Loucy (cell line): ENCODE measurements around the gene ST13.

ENCODE experiments used
- EZH2phosphoT487 ChIP-seq: fragments of 200-600 bp; IDR thresholded peaks from 2 replicates; pipeline ENCODE4 v1.6.1; 2018; ENCODE audit warnings: antibody characterized with exemption, mild to moderate bottlenecking, moderate library complexity, borderline replicate concordance
- TF ChIP-seq, protein P1 (sequence below): fragments of 200-600 bp; sonication (generic); conservative IDR thresholded peaks from 2 replicates; pipeline ENCODE4 v1.5.1; 2014; ENCODE audit warnings: mild to moderate bottlenecking, antibody characterized with exemption, low read length

GRCh38 chr22:40904101-40904500 lies 47.7 kb upstream of the ST13 start:
- TF ChIP-seq, protein P1, sequence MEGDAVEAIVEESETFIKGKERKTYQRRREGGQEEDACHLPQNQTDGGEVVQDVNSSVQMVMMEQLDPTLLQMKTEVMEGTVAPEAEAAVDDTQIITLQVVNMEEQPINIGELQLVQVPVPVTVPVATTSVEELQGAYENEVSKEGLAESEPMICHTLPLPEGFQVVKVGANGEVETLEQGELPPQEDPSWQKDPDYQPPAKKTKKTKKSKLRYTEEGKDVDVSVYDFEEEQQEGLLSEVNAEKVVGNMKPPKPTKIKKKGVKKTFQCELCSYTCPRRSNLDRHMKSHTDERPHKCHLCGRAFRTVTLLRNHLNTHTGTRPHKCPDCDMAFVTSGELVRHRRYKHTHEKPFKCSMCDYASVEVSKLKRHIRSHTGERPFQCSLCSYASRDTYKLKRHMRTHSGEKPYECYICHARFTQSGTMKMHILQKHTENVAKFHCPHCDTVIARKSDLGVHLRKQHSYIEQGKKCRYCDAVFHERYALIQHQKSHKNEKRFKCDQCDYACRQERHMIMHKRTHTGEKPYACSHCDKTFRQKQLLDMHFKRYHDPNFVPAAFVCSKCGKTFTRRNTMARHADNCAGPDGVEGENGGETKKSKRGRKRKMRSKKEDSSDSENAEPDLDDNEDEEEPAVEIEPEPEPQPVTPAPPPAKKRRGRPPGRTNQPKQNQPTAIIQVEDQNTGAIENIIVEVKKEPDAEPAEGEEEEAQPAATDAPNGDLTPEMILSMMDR: no peak
- no peak for TF ChIP-seq EZH2phosphoT487
